ENCODE data around the gene TMEM132D. TPM values are rescaled to one million over a fixed set of nuclear protein-coding genes. Genes with fewer than 3 reads are reported as not detected.

The TMEM132D gene
- total RNA-seq, 1 donor from 2014 or later: 0.19 TPM

DNA sequence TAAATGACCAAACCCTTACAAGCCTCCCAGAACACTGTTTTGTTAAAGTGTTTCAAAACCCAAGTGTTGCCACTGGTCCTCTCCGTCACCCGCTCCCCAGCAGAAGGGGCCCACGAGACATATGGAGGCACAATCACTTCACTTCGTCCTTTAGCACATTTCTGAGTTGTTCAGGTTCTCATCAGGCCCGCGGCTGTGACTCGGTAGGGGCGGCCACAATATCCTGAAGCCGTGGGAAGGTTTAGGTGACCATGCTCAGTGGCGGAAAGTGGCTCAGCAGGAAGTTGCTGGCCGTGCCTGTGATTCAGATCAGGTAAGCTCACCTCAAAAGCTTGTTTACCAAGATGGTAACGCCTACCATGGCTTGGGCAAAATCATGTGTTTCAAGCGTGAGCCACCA is 823.0 kb downstream of the TMEM132D start:
- Mint-ChIP-seq H3K36me3 (ENCODE audit: low read depth) (no peaks in the 10 kb centered on the region), H3K27ac (ENCODE audit: unreplicated experiment) (no peak overlapping the region), H3K4me3 (no peak overlapping the region), H3K27me3 (ENCODE audit: low read depth) (peaks cover 2% of the 10 kb centered on the region), H3K9me3 (no peaks in the 10 kb centered on the region), H3K4me1 (peaks cover 7% of the 10 kb centered on the region)
- no peak for DNase-seq (ENCODE audit: low read depth, low spot score)
- TF ChIP-seq, protein P1, sequence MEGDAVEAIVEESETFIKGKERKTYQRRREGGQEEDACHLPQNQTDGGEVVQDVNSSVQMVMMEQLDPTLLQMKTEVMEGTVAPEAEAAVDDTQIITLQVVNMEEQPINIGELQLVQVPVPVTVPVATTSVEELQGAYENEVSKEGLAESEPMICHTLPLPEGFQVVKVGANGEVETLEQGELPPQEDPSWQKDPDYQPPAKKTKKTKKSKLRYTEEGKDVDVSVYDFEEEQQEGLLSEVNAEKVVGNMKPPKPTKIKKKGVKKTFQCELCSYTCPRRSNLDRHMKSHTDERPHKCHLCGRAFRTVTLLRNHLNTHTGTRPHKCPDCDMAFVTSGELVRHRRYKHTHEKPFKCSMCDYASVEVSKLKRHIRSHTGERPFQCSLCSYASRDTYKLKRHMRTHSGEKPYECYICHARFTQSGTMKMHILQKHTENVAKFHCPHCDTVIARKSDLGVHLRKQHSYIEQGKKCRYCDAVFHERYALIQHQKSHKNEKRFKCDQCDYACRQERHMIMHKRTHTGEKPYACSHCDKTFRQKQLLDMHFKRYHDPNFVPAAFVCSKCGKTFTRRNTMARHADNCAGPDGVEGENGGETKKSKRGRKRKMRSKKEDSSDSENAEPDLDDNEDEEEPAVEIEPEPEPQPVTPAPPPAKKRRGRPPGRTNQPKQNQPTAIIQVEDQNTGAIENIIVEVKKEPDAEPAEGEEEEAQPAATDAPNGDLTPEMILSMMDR (conservative IDR thresholded peaks at IDR 0.05): no peak

DNA sequence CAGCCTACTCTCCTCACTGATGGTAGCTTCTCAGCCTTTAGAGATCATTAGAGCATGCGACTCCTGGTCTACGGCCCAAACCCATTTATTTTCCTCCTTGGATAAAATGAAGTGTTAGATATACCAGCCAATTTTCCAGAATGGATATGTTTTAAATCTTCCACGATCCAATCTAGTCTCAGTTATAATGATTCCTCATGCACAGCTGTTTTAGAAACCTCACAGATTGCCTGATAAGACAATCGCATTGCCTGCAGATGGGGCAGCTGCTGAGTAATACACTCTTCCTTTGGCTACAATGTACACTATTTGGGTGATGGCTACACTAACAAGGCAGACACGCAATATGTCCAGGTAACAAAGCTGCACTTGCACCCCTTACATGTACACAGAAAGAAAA is 823.4 kb downstream of the TMEM132D start:
- H3K27me3 Mint-ChIP-seq (ENCODE audit: low read depth): peaks cover 2% of the 10 kb centered on the region
- no peak overlapping the region for H3K4me3 Mint-ChIP-seq
- no peaks in the 10 kb centered on the region for H3K9me3 Mint-ChIP-seq
- TF ChIP-seq, protein P1 (conservative IDR thresholded peaks at IDR 0.05): no peak
- no peaks in the 10 kb centered on the region for H3K36me3 Mint-ChIP-seq (ENCODE audit: low read depth)
- DNase-seq (ENCODE audit: low read depth, low spot score): no peak
- no peak overlapping the region for H3K27ac Mint-ChIP-seq (ENCODE audit: unreplicated experiment)
- peaks cover 11% of the 10 kb centered on the region for H3K4me1 Mint-ChIP-seq

DNA sequence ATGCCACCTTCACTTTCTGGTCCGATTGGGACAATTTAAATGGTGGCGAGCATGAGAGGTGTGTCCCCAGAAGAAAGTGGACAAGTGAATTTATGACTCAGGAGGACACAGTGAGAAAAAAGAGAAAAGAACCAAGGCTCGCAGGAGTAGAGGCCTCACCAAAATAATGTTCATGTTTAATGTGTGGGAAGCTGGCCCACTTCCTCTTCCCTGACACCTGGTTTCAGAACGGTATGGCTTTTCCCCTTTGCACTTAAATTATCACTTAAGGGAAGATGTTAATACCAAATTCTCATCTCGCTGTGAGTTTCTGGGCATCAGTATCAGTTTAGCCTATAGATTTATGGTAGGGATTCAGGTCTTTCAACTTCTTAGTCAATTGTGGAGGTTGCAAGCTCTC is 824.1 kb downstream of the TMEM132D start:
- H3K27me3 Mint-ChIP-seq (ENCODE audit: low read depth): peaks cover 2% of the 10 kb centered on the region
- H3K4me1 Mint-ChIP-seq: peaks cover 12% of the 10 kb centered on the region
- no peak overlapping the region for H3K4me3 Mint-ChIP-seq

DNA sequence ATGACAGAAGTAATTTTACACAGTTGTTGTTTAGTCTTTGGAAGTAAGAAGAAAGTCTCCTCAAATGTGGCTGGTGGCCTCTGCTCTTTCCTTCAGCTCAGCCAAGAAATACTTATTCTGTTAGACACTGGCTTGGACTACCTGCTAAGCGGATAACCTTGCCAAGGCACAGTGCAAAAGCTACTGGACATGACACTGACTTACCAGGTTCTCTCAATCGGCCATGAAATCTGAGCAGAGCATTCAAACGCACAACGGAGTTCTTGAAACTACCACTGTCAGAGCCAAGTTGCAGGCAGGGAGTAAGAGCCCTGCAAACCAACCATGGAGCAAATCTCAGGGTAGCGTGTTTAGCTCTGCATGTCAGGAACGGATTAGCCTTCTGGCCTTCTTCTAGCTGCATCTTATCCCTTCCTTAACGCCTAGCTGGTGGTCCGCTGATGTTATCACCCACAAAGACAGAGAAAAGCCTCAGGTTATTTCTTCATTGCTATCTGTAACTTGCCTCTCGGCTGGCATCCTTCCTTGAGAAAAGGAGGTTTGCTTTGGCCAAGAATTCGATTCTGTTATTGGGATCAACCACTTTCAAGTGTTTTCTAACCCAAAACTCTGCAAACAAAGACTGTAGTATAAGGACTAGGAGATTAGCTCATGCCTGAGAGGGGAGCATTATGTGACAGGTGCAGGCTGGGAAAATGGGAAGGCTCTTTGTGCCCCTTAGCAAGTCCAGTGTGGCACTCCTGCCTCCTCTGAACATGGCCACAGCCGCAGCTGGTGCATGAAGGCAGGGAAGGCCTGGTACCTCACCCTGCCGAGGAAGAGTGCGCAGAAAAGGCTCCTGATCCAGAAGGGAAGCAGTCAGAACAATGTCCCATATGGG is 827.1 kb downstream of the TMEM132D start:
- H3K27ac Mint-ChIP-seq (ENCODE audit: unreplicated experiment): no peak overlapping the region
- TF ChIP-seq, protein P1 (conservative IDR thresholded peaks at IDR 0.05): no peak
- no peaks in the 10 kb centered on the region for H3K27me3 Mint-ChIP-seq (ENCODE audit: low read depth)
- no peak for DNase-seq (ENCODE audit: low read depth, low spot score)
- H3K36me3 Mint-ChIP-seq (ENCODE audit: low read depth): no peaks in the 10 kb centered on the region
- peaks cover 12% of the 10 kb centered on the region for H3K4me1 Mint-ChIP-seq
- no peaks in the 10 kb centered on the region for H3K9me3 Mint-ChIP-seq
- H3K4me3 Mint-ChIP-seq: no peak overlapping the region

More for the DNA sequence above, 824.1 kb downstream of the TMEM132D start:
- Mint-ChIP-seq H3K27ac (ENCODE audit: unreplicated experiment) (no peak overlapping the region), H3K36me3 (ENCODE audit: low read depth) (no peaks in the 10 kb centered on the region), H3K9me3 (no peaks in the 10 kb centered on the region)
- no peak for DNase-seq (ENCODE audit: low read depth, low spot score)
- TF ChIP-seq, protein P1 (conservative IDR thresholded peaks at IDR 0.05): no peak

DNA sequence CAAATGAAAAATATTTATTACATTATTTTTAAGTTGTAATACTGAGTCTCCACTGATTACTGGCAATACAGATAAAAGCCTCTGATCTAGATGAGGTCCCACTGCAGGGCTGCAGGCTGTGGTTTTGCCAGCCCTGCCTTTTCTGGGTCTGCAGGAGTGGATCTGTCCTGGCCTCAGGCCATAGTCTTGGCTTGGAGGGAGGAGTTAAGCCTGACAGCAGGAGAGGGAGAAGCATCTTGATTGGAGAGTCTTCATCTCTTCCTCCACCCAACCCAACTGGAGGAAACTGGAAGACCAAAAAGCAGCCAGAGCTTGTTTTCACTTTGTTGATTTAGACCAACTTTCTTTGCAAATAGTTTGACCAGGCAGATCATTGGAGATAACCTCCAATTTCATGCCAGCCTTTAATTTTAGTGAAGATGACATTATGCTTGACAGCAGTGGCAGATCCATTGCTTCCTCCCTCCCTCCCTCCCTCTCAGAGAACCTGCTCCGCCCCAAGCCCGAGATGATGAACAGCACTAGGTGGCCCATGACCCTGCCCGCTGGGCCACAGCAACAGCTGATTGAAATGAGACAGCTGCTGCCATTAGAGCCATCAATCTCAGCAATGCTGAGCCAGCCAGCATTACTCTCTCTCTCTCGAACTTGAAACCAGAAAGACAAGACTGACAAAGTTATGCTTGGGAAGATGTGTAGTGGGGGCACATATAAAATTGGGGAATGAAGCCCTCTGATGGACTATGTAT is 828.2 kb downstream of the TMEM132D start:
- no peak for DNase-seq (ENCODE audit: low read depth, low spot score)
- TF ChIP-seq, protein P1 (conservative IDR thresholded peaks at IDR 0.05): no peak
- H3K4me1 Mint-ChIP-seq: peaks cover 16% of the 10 kb centered on the region
- no peak overlapping the region for H3K4me3 Mint-ChIP-seq
- no peaks in the 10 kb centered on the region for H3K9me3 Mint-ChIP-seq
- H3K36me3 Mint-ChIP-seq (ENCODE audit: low read depth): no peaks in the 10 kb centered on the region
- no peaks in the 10 kb centered on the region for H3K27me3 Mint-ChIP-seq (ENCODE audit: low read depth)
- H3K27ac Mint-ChIP-seq (ENCODE audit: unreplicated experiment): no peak overlapping the region

All from neural crest cell (in vitro differentiated cells).